Stimulated activated CD4-positive, alpha-beta T cell treated with anti-CD3 and anti-CD28 coated beads, Interleukin-2, amount 100 ng/mL, for 24 hours (primary cell): ENCODE results near the gene PLCG2.

Experiments
- DNase-seq, 2 donors: peaks; one replicate each; pipeline ENCODE4 v3.0.0-alpha.2; 2020

PLCG2 gene

DNA sequence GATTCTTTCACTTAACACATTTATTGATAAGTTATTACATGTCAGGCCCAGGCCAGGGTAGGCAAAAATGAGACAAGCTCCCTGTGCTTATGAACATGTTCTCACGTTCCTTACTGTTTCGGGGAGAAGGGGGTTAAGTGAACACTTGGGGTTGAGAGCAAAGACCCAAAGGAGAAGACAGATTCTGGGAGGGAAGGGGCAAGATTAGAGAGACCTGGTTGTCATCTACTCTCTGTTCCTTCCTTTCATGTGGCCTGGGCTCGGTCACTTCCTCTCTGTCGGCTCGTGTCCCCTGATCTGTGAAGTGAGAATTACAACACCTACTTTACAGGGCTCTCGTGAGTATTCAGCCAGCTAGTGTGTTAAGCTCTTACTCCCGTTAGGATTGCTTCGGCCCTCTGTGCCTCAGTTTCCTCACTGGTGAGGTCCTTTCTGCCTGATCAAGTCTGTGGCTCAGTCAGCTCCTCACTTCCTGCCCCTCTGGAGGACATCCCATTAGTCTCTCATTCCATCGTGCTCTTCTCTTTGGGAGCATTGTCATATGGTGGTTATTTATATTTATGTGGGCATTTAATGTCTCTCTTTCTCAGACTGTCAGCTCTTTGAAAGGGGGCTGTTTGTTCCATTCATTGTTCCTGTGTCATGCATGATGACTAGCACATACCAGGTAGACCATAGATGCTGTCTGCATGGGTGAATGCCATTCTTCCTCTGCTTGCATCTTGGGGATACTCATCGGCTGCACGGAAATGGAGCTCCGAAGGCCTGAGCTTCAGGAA, 38.9 kb downstream of the PLCG2 start:
- no peak for DNase-seq

DNA sequence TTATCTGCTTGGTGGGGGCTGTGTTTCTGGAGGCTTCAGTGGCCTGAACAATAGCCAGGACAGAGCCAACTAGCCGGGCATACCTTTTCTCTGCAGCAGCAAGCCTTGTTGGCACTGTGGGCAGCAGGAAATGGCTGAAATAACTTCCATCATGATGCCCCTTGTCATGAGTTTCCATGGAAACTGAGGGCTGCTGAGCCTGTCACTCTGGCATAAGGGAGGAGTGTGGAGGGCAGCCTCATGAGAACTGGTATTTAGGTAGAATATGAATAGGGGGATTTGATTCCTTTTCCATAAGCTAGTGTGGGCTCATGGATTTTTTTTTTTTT, 39.4 kb downstream of the PLCG2 start:
- no peak for DNase-seq

DNA sequence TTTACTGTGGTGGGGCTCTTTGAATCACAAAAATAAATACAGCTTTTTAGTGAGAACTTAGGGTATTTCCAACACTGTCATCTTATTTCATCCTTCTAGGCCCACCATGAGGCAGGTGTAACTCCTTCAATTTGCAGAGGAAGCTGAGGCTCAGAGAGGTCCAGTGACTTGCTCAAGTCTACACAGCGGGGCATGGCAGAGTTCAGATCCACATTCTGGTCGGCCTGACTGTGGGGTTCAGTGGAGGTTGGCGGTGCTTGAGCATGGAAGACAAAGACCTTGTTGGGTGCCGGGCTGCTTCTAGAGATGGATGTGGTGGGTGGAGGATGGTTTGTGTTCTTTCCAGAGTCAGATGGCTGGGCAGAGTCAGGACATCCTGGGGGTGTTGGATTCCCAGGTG, 39.8 kb downstream of the PLCG2 start:
- DNase-seq = no peak

DNA sequence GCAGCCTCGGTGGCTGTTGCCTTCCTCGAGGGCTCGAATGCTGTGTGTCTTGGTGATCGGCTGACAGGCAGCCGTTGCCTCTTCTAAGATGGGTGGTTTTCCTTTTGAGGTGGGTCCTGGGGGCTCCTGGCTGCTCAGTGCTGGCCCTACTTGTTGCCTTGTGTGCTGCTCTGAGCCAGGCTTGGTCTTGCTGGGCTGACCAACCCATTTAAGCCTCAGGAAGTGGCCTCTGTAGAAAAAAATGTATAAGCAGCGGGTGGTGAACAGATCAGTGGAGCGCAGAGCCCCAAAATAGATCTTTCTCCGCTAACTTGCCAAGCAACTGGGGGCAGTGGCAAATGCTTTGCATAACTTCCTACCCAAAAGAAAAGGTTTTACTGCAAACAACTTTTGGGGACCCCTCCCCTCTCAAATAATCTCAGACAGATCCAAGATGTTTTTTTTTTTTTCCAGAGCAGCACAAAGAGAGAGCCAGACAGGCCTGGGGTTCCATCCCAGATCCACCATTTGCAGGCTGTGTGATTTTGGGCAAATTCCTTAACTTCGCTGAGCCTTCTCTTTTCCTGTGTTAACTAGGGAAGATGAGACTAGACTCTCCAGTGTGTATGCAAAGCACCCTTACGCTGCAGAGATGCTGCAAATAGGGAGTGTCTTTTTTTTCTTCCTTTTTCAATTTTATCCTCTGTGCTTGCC, 42.5 kb downstream of the PLCG2 start:
- no peak for DNase-seq

DNA sequence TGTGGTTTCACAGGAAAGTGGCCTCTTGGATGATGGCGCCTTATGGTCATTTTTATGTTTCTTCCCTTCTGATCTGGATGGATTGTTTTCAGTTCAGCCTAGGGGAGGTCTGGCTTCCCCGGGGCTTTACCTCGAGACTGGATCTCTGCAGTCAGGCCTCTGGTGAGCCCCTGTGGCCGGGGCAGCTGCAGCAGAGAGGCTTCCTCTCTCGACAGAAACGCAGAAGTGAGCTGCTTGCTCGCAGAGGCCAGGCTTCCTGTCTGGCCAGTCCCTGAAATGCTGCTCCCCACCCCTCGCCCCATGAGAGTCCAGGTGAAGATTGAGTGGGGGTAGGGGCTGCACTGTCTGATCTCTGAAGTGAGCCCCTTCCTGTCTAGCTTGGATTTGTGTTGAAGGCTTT, 44.0 kb downstream of the PLCG2 start:
- no peak for DNase-seq

DNA sequence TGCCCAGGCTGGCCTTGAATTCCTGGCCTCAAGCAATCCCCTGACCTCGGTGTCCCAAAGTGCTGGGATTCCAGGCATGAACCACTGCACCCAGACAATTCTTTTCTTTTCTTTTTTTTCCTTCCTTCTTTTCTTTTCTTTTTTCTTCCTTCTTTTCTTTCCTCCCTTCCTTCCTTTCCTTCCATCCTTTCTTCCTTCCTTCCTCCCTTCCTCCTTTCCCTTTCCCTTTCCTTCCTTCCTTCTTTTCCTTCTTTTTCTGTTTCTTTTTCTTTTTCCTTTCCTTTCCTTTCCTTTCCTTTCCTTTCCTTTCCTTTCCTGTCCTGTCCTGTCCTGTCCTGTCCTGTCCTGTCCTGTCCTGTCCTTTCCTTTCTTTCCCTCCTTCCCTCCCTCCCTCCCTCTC, 44.6 kb downstream of the PLCG2 start:
- DNase-seq = no peak

DNA sequence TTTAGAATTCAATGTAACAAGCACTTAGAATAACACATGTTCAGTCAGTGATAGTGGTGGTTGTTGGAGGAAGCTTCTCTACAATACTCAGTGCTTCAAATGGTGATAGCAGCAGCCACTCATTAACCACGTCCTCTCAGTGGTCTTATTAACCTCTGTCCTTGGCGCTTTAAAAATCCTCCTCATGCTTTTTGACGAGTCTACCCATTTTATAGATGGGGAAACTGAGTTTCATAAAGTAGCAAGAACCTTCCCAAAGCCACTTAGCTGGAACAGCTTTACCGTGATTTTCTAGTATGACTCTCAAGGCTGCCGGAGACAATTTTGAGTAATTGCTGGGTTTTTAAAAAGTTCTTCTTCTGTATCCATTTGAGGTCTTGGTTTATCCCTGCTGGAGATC, 47.4 kb downstream of the PLCG2 start:
- no peak for DNase-seq

DNA sequence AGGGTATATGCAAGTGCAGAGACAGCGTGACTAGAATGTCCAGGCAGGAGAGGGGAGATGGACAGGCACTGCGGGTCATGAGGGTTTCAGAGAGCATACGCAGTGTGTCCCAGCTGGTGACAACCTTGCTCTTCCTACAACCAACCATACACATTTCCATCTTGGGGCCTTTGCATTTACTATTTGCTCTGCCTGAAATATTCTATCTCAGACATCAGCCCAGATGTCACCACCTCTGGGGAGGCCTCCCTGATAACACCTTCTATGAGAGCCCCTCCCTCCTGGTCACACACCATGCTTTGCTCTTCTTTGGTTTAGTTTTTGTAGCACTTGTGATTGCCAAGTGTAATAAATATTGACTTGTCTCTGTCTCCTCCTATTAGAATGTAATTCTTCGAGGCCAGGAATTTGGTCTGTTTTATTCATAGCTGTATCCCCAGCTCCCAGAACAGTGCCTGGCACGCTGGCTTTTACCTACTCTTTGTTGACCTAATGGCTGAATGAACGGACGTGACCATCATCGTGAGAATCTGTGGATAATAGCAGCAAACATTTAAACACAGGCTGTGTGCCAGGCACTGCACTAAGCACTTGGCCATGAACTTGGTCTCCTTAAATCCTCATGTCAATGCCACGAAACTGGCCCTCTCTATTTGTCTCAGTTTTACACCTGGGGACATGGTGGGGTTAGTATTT, 51.9 kb downstream of the PLCG2 start:
- DNase-seq = no peak

DNA sequence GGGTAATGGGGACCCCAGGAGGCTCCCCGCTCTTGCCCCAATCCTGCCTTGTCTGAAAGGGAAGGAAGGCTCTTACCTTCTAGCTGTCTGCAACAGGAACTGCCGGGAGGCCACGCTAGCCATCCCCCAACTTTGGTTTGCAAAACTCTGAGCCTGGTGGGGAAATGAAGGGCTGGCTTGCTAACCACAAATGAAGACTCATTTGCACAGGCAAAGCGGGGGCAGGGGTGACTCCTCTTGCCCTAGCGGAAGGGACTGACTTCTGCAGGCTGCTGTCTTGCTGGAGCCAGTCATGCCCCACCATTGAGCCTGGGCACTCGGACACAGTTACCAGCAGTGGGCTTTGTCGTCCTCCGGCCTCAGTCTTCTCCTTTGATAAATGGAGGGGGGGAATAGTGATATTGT, 52.6 kb downstream of the PLCG2 start:
- peak in 1 of 2 donors; percentile 30 for DNase-seq

DNA sequence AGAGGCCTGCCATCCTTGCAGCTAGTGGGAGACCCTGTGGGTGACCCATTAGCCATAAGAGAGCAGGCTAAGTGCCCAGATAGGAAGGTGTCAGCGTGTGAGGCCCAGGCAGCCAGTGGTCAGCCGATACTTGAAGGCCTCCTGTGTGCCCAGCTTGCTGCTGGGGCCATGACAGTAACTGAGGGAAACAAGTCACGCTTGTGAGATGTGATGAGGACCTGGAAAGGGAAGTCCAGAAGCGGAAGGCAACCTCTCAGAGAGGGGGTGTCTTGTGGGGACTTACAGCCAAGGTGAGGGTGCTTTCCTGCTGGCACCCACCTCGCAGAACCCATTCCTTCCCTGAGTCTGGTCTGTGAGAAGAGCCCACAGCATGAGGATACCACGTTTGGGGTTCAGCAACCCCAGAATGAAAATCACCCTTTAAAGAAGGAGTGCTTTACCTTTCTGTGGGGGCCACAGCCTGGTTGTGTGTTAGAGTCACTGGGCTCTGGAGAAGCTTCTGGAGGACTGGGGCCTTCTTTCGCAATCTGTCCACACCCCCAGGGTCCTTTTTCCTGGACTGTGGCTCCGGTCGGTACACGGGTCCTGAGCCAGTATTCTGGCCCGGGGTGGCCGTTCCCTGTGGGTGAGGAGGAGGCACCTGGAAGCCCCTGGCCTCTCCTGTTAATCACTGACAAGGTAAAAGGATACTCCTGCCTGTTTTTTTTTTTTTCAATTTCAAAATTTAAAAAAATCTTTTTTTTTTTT, 53.9 kb downstream of the PLCG2 start:
- DNase-seq = no peak

DNA sequence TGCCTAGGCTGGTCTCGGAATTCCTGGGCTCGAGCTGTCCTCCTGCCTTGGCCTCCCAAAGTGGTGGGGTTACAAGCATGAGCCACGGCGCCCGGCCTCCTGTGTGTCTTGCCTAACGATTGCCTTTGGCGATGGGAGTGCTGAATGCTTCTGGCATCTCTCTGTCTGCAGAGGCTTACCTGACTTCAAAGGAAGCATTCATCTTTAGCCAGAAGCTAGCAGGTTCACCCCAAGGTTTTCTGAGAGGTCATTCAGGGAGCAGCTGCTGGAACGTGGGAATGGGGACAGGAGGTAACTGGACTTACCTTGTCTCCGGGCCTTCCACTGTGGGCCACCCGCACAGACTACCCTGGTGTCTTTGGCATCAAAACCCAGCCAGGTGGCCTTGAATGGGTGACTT, 54.7 kb downstream of the PLCG2 start:
- DNase-seq = no peak

DNA sequence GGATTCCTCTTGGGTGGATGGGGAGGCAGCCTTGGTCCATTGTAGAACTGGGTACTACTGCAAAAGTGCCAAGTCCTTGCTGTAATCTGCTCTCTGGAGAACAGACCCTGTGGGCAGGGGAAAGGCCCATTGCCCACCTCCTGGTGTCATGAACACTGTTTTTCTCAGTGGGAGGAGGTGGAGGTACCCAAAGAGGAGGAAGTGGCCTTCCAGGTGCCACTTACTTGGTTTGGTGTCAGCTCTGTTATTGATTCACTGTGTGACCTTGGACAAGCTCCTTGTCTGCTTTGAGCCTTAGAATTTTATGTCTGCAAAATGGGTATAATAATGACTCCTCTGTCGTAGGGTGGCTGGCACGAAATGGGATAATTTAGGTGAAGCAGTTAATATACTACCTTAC, 55.8 kb downstream of the PLCG2 start:
- no peak for DNase-seq

DNA sequence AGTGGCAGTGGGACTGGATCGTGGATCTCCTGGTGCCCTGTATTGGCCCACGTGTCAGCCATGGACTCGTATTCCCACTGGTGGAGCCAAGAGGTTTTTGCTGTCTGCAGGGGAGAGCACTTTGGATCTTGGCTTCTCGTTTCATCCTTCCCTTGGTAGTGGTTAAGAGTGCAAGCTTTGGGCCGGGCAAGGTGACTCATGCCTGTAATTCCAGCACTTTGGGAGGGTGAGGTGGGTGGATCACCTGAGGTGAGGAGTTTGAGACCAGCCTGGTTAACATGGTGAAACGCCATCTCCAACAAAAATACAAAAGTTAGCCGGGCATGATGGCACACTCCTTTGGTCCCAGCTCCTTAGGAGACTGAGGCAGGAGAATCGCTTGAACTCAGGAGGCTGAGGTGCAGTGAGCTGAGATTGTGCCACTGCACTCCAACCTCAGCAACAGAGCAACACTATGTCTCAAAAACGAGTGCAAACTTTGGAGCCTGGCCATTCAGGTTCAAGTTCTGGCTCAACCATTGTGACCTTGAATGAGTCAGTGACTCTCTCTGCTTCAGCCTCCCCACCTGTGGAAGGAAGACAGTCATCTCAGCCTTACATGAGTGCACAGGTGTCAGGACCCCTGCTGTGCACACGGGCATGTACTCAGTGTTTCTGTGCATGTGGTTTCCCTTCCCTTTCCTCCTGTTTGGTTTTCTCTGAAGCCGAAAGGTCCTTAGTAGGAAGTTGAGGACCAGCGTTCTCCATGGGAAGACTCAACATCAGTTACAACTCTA, 57.4 kb downstream of the PLCG2 start:
- no peak for DNase-seq

DNA sequence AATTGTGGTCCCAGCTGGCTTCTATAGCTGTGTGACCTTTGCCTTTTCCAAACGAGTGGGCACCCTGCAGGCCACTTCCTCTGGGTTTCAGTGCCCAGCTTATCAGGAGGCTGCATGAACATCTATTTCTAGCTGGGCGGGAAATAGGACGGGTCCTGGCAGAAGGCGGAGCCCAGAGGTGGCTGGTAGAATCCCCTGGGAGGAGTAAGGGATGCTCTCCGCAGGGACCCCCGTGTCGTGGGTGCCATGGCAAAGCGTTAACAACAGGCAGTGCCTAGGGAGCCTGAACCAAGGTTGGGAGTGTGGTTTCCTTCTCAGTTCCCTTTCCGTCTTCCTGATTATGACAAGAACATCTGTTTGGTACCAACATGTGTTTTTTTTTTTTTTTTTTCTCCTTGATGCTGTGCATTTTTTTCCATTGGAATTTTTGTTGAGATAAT, 58.2 kb downstream of the PLCG2 start:
- DNase-seq = no peak

DNA sequence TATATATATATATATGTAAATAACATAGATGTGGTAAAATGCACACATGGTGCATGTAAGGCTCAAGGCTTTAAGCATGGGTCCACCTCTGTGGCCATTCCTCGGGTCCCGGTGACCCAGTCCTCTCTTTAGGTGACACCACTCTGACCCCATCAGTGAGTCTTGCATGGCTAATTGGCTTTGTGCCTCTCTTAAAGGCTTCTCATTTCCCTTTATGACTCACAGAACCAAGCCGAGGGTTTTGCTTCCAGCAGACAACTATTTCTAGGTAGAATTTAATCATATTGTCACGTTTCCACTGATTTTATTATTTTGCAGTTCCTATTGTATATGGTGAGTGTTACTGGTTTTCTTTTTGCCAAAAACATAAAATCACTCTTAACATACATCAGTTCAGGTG, 59.7 kb downstream of the PLCG2 start:
- DNase-seq = no peak

DNA sequence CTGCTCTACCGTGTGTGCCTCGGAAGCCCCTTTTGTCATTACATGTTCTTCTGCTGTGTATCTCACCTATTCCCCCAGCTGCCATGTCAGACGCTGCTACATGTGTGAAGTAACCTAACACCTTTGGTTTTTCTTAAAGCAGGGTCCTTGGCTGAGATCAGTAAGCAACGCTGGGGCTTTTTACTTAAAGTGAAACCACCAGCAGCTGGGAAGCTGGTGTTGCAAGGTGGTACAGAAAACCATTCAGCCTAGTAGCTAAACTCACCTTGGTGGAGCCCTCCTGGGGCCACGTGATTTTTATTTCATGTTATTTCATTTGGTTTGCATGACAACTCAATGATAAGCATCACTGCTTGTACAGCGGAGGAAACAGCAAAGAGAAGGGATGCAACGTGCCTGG, 62.6 kb downstream of the PLCG2 start:
- DNase-seq = no peak

DNA sequence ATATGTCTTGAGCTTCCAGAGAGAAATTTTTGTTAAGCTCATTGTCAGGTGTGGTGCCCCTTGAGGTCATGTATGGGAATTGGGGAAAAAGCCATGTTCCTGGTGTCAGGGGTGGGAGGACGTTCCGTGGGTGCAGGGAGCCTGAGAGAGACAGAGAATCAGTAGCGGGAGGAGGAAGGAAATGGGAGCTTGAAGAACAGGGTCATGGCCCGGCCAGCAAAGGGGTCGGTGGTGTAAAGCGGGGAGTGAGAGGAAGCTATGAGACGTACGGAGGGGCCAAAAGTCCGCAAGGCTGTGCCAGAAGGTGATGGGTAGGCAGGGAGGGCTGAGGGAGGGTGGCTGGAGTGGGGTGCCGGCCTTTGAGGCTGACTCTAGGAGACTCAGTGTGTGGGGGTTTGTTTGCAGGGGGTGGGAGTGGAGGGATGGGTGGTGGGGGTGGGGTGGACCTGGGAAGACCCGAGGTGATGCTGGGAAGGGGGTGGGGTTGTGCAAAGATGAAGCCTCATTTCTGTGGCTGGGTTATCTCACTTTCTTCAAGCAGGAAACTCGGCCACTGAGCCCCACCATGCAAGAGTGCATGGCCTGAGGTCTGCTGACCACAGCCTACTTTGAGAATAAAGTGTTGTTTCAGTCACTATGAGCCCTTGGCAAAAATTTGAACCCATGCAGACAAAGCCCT, 63.6 kb downstream of the PLCG2 start:
- DNase-seq = no peak

DNA sequence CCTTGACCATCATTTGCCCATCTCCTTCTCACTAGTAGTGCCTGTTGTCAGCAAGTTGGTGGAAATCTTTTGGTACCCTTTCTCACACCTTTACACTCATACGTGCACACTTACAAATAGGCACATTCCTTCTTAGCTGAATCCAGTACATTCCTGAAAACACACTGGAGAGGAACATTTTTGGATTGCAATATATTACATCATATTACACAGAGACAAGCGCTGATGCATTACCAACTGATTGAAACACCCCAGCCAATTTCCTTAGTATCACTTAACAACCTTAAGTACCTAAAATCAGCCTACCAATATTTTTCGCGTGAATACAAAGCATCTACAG, 64.1 kb downstream of the PLCG2 start:
- DNase-seq = no peak

DNA sequence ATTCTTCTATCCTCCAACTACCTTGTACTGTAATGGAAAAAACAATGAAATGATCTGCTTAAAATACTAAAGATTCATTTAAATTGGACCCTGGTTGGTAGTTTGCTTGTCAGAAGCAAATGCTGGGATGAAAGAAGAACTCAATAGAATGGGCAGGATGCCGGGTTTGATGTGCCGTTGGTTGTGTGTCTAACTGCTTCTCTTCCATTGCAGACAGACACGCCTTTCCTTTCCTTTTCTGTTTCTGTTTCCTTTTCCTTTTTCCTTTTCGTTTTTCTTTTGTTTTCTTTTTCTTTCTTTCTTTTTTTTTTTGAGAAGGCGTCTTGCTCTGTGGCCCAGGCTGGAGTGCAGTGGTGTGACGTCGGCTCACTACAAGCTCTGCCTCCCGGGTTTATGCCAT, 64.6 kb downstream of the PLCG2 start:
- DNase-seq = no peak

DNA sequence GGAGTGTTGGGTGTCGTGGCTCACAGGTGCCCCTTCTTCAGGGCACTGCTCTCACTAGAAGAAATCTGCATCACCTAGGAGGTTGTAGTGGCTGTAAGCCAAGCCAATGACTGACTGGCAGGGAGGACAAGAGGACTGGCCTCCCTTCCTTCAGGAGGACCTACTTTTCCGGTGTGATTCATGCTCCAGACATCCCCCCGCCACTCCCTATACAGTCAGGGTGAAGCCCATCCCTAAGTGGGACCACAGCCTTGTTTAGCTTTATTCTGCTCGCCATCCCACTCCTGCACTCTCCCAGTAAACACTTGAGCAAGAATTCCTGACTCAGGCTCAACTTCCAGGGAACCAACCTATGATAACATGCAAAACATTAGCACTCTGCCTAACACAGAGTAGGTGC, 67.0 kb downstream of the PLCG2 start:
- DNase-seq = no peak

DNA sequence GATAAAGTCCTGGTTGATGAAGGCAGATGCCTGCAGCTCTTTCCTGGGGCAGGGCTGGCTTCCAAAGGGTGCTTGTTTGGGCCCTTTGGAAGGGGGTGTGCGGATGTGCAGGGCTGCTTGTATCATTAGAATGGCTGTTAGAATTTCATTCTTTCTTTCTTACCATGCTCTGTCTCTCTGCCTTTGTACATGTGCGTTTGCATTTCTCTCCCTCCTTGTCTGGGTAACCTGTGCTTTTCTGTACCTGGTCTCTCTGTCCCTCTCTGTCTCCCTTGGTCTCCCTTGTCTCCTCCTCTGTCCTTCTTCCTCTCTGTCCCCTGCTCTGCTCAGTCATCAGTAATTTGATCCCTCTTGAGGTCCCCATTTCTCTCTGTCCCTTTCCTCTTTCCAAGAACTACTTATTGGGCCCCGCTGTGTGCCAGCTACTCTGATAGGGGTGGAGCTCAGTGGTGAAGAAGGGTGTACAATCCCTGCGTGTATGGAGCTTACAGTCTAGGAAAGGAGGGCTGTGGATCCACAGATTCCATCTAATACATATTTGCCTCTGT, 69.3 kb downstream of the PLCG2 start:
- DNase-seq = no peak
